IMR-90 (cell line): Measurements from ENCODE around the gene ZNFX1. TPM values are rescaled to one million over a fixed set of nuclear protein-coding genes. Genes with fewer than 3 reads are reported as not detected.

Experiments used
- ATAC-seq: fragments of 200-7000 bp; cut with Tn5 transposase; 2 replicates; pipeline ENCODE4 v1.9.1; 2020; ENCODE audit warnings: low read depth, mild to moderate bottlenecking, moderate library complexity
- BruUV-seq: library from RNA; stranded (reverse); fragments of 400-500 nt; replicated peaks from 2 replicates; lab custom pipeline; 2021; lab: Mats Ljungman, UMichigan
- CTCF ChIA-PET: fragments of 300-600 bp; formaldehyde crosslinking; extraction: SDS; loops from one replicate; lab custom pipeline; 2021; ENCODE audit warnings: antibody characterized with exemption; lab: Yijun Ruan, JAX
- POLR2A ChIA-PET: fragments of 300-600 bp; sonication (Branson Sonifier 250); formaldehyde crosslinking; loops from one replicate; lab custom pipeline; 2022; ENCODE audit warnings: antibody characterized with exemption; ENCODE audit not compliant: unreplicated experiment; lab: Charles Lee
- DNase-seq: peaks from one replicate; pipeline ENCODE4 v3.0.0; 2013
- H2AFZ ChIP-seq: replicated peaks from 2 replicates; pipeline ENCODE3; 2013; ENCODE audit warnings: low read length, mild to moderate bottlenecking; ENCODE audit not compliant: poor library complexity
- H2AK5ac ChIP-seq: 2 replicates; pipeline ENCODE4 v1.6.1; 2013; ENCODE audit warnings: low read depth, low read length, inconsistent platforms
- H2AK9ac ChIP-seq: replicated peaks from 2 replicates; pipeline ENCODE3; 2013; ENCODE audit warnings: mild to moderate bottlenecking, low read depth, low read length, moderate library complexity; ENCODE audit not compliant: poor library complexity
- H2BK120ac ChIP-seq: 2 replicates; pipeline ENCODE4 v1.6.1; 2013; ENCODE audit warnings: low read depth, low read length, inconsistent platforms
- H2BK15ac ChIP-seq: 3 replicates; pipeline ENCODE4 v1.6.1; 2013; ENCODE audit warnings: low read depth, low read length, inconsistent platforms
- H2BK20ac ChIP-seq: 2 replicates; pipeline ENCODE4 v1.6.1; 2013; ENCODE audit warnings: low read depth, mild to moderate bottlenecking, inconsistent platforms, low read length, moderate library complexity
- H2BK5ac ChIP-seq: 2 replicates; pipeline ENCODE4 v1.6.1; 2013; ENCODE audit warnings: mild to moderate bottlenecking, low read depth, low read length, inconsistent platforms; ENCODE audit not compliant: poor library complexity, severe bottlenecking
- H3K14ac ChIP-seq: replicated peaks from 2 replicates; pipeline ENCODE4 v1.6.1; 2013; ENCODE audit warnings: low read depth, low read length, inconsistent platforms
- H3K18ac ChIP-seq: 2 replicates; pipeline ENCODE4 v1.6.1; 2013; ENCODE audit warnings: low read depth, low read length, control low read depth
- H3K23ac ChIP-seq: 2 replicates; pipeline ENCODE4 v1.6.1; 2013; ENCODE audit warnings: low read depth, low read length, inconsistent platforms
- H3K27ac ChIP-seq: 2 replicates; pipeline ENCODE4 v1.5.1; 2013; ENCODE audit warnings: mild to moderate bottlenecking, control low read depth, low read length; ENCODE audit not compliant: insufficient read depth
- H3K27me3 ChIP-seq: 2 replicates; pipeline ENCODE4 v1.6.1; 2013; ENCODE audit warnings: low read length; ENCODE audit not compliant: control insufficient read depth, insufficient read depth
- H3K36me3 ChIP-seq: 2 replicates; pipeline ENCODE4 v1.6.1; 2013; ENCODE audit warnings: low read length, mixed read lengths; ENCODE audit not compliant: control insufficient read depth, insufficient read depth
- H3K4ac ChIP-seq: 2 replicates; pipeline ENCODE4 v1.6.1; 2013; ENCODE audit warnings: low read depth, low read length, inconsistent platforms
- H3K4me1 ChIP-seq: 2 replicates; pipeline ENCODE4 v1.6.1; 2013; ENCODE audit warnings: low read length, mixed read lengths; ENCODE audit not compliant: control insufficient read depth, insufficient read depth
- H3K4me2 ChIP-seq: 2 replicates; pipeline ENCODE4 v1.6.1; 2013; ENCODE audit warnings: low read depth, mild to moderate bottlenecking, control low read depth, low read length, moderate library complexity
- H3K4me3 ChIP-seq: 2 replicates; pipeline ENCODE4 v1.5.1; 2013; ENCODE audit warnings: low read depth, mild to moderate bottlenecking, control low read depth, low read length, moderate library complexity; ENCODE audit not compliant: insufficient read depth
- H3K56ac ChIP-seq: 2 replicates; pipeline ENCODE4 v1.6.1; 2013; ENCODE audit warnings: low read length, inconsistent platforms; ENCODE audit not compliant: insufficient read depth; ENCODE audit errors: extremely low read depth
- H3K79me1 ChIP-seq, 2 experiments: 2 replicates each; pipeline ENCODE4 v1.6.1; 2013; ENCODE audit warnings: low read length in 2 of 2, inconsistent platforms in 1 of 2, low read depth in 1 of 2
- H3K9ac ChIP-seq: 2 replicates; pipeline ENCODE4 v1.6.1; 2013; ENCODE audit warnings: low read depth, low read length, control low read depth
- H3K9me1 ChIP-seq: 2 replicates; pipeline ENCODE4 v1.6.1; 2013; ENCODE audit warnings: low read length, inconsistent platforms; ENCODE audit not compliant: insufficient read depth
- H3K9me3 ChIP-seq: 2 replicates; pipeline ENCODE4 v1.6.1; 2013; ENCODE audit warnings: low read length; ENCODE audit not compliant: control insufficient read depth, insufficient read depth
- H4K20me1 ChIP-seq: 2 replicates; pipeline ENCODE4 v1.6.1; 2013; ENCODE audit warnings: low read length, inconsistent platforms; ENCODE audit not compliant: insufficient read depth
- H4K5ac ChIP-seq: 2 replicates; pipeline ENCODE4 v1.6.1; 2013; ENCODE audit warnings: mild to moderate bottlenecking, low read depth, low read length, control low read depth
- H4K8ac ChIP-seq, 2 experiments: 2 replicates each; pipeline ENCODE4 v1.6.1; 2013; ENCODE audit warnings: low read depth in 2 of 2, low read length in 2 of 2, control low read depth in 1 of 2, inconsistent platforms in 1 of 2
- H4K91ac ChIP-seq: 2 replicates; pipeline ENCODE4 v1.6.1; 2013; ENCODE audit warnings: low read depth, low read length, inconsistent platforms; ENCODE audit not compliant: insufficient read depth
- MAFK ChIP-seq: IDR thresholded peaks from 2 replicates; pipeline ENCODE4 v1.6.1; 2012; ENCODE audit warnings: low read depth, low read length, improper control_type of control experiment
- MXI1 ChIP-seq: IDR thresholded peaks from 2 replicates; pipeline ENCODE4 v1.6.1; 2012; ENCODE audit warnings: low read depth, mild to moderate bottlenecking, low read length, moderate library complexity, borderline replicate concordance
- RAD21 ChIP-seq: IDR thresholded peaks from 2 replicates; pipeline ENCODE4 v1.6.1; 2012; ENCODE audit warnings: low read length, improper control_type of control experiment
- WGBS, 2 experiments: methylation state at CpG; one replicate each; pipeline versions ENCODE4 v1.1.5 to v1.1.7; 2013; ENCODE audit warnings: missing lambda C conversion rate in 2 of 2; ENCODE audit not compliant: insufficient read length in 1 of 2; ENCODE audit errors: extremely low coverage in 2 of 2; 5-methylcytosine and 5-hydroxymethylcytosine counted together
- dilution Hi-C: fragments of 300-500 bp; cut with HindIII; formaldehyde crosslinking; loops from one replicate; pipeline ENCODE4 v1.14.3; 2018; ENCODE audit warnings: low sequenced_read_pairs; ENCODE audit not compliant: unreplicated experiment
- in situ Hi-C: fragments of 300-500 bp; cut with MboI; formaldehyde crosslinking; loops from 3 replicates; pipeline ENCODE4 v1.14.3; 2019; ENCODE audit warnings: low sequenced_read_pairs, inconsistent platforms, mixed read lengths
- intact Hi-C: fragments of 100-400 bp; cut with micrococcal nuclease; formaldehyde crosslinking; loops from 2 replicates; pipeline ENCODE4 v1.10.0; 2022
- polyA plus RNA-seq, 3 experiments: library from polyadenylated mRNA; depleted of rRNA; stranded (reverse); fragments of >200 nt; gene quantifications; 2 replicates each; pipeline ENCODE4 v1.2.3, GENCODE V29; 2012; ENCODE audit warnings: low replicate concordance in 1 of 3
- total RNA-seq: library from RNA; depleted of rRNA; stranded (reverse); fragments of >200 nt; gene quantifications from 2 replicates; pipeline ENCODE4 v1.2.3, GENCODE V29; 2012

ZNFX1 gene
- total and polyA plus RNA-seq, 2 of the 4 experiments (the other 2 are of a cell fraction): 10.9 to 60.9 TPM

GRCh38 chr20:49273696-49274277 lies 4.1 kb downstream of the ZNFX1 start:
- H3K4me2 ChIP-seq: no peak overlapping the region
- peaks cover 19% of the 10 kb centered on the region for H3K9me1 ChIP-seq
- no peak overlapping the region for H3K23ac ChIP-seq
- H3K56ac ChIP-seq: no peak overlapping the region
- H2BK15ac ChIP-seq: no peak overlapping the region
- H3K4me3 ChIP-seq: no peak overlapping the region
- no peaks in the 10 kb centered on the region for H3K27me3 ChIP-seq
- no peak overlapping the region for H3K18ac ChIP-seq
- BruUV-seq: no TSS peak
- DNase-seq (no peak), ATAC-seq (no peak)
- peaks cover 6% of the 10 kb centered on the region; the same call in 1 of the 2 replicates for H3K4me1 ChIP-seq
- intact Hi-C loops (no loop called here), in situ Hi-C loops (no loop called here), dilution Hi-C loops (no loop called here)
- WGBS, 2 experiments: 100% methylated on average over 1 of the region's 8 CpGs; no CpG with 5 or more reads in 1 of the 2 experiments
- ChIA-PET CTCF (no interaction called here), POLR2A (interaction anchor here (0.6 kb wide), 1 partner anchor 331 kb away, joined by 3 read pairs; no protein-coding TSS in a partner anchor)
- no peak overlapping the region for H4K91ac ChIP-seq
- H4K8ac ChIP-seq: no peak overlapping the region
- H2BK120ac ChIP-seq: no peak overlapping the region
- peaks cover 26 to 66% of the 10 kb centered on the region in 2 experiments for H3K79me1 ChIP-seq
- TF ChIP-seq RAD21 (no peak), MAFK (peak; percentile 99), MXI1 (no peak)
- no peak overlapping the region for H2AFZ ChIP-seq
- no peak overlapping the region for H2AK5ac ChIP-seq
- H3K4ac ChIP-seq: no peak overlapping the region
- no peak overlapping the region for H3K9ac ChIP-seq
- H3K27ac ChIP-seq: no peak overlapping the region
- peaks cover 56% of the 10 kb centered on the region for H4K20me1 ChIP-seq
- no peak overlapping the region for H2BK20ac ChIP-seq
- peaks cover 37% of the 10 kb centered on the region for H3K36me3 ChIP-seq
- no peaks in the 10 kb centered on the region for H3K9me3 ChIP-seq
- no peak overlapping the region for H3K14ac ChIP-seq
- H2AK9ac ChIP-seq: no peak overlapping the region
- no peak overlapping the region for H4K5ac ChIP-seq
- H2BK5ac ChIP-seq: no peak overlapping the region
